GM12865 (cell line): ENCODE data around the gene DYNC2I2.
A peak's percentile ranks its signal among the peaks of the same experiment; 100 is the strongest.
"Not testable (repeated sequence)": the region's sequence is repeated elsewhere in the genome, so short reads cannot be mapped to it uniquely, and the experiment has no call there.

ENCODE experiments used
- DNase-seq: peaks from one replicate; pipeline ENCODE4 v3.0.0; 2010; ENCODE audit warnings: low read depth
- H3K4me3 ChIP-seq: 2 replicates; pipeline ENCODE4 v1.5.1; 2011; ENCODE audit warnings: mild to moderate bottlenecking, low read depth, low read length, control low read depth
- CTCF ChIP-seq: IDR thresholded peaks from 2 replicates; pipeline ENCODE4 v1.5.1; 2011; ENCODE audit warnings: low read length, control low read depth, low read depth, inconsistent platforms; ENCODE audit not compliant: insufficient read depth; ENCODE audit errors: missing control alignments

The DYNC2I2 gene

GRCh38 chr9:128684325-128685199 lies 27.9 kb upstream of the DYNC2I2 start:
- peak overlapping the region; percentile 87 for H3K4me3 ChIP-seq
- DNase-seq: peak; percentile 93
- no peak for TF ChIP-seq CTCF

- H3K4me3 ChIP-seq: peak overlapping the region; percentile 87
- no peak for TF ChIP-seq CTCF
- DNase-seq: no peak
Observed at GRCh38 chr9:128684065-128684324, 27.3 kb upstream of the DYNC2I2 start.

- peak; percentile 90 for DNase-seq
- TF ChIP-seq CTCF: no peak
- peak overlapping the region; percentile 87 for H3K4me3 ChIP-seq
Observed at GRCh38 chr9:128683340-128684064, 26.9 kb upstream of the DYNC2I2 start.

- TF ChIP-seq CTCF: no peak
- H3K4me3 ChIP-seq: no peak overlapping the region
- DNase-seq: no peak
Observed at GRCh38 chr9:128677794-128678193, 21.1 kb upstream of the DYNC2I2 start.

GRCh38 chr9:128675382-128675781 lies 18.7 kb upstream of the DYNC2I2 start:
- TF ChIP-seq CTCF: no peak
- H3K4me3 ChIP-seq: no peak overlapping the region
- no peak for DNase-seq

GRCh38 chr9:128669786-128670185 lies 13.1 kb upstream of the DYNC2I2 start:
- no peak overlapping the region for H3K4me3 ChIP-seq
- no peak for DNase-seq
- no peak for TF ChIP-seq CTCF

GRCh38 chr9:128666481-128666941 lies 9.9 kb upstream of the DYNC2I2 start:
- H3K4me3 ChIP-seq, DNase-seq: not testable (repeated sequence)
